IMR-90 (cell line): Measurements from ENCODE around the gene RFX5. TPM values are rescaled to one million over a fixed set of nuclear protein-coding genes. Genes with fewer than 3 reads are reported as not detected.

Experiments used
- ATAC-seq: fragments of 200-7000 bp; cut with Tn5 transposase; 2 replicates; pipeline ENCODE4 v1.9.1; 2020; ENCODE audit warnings: low read depth, mild to moderate bottlenecking, moderate library complexity
- BruUV-seq: library from RNA; stranded (reverse); fragments of 400-500 nt; replicated peaks from 2 replicates; lab custom pipeline; 2021; lab: Mats Ljungman, UMichigan
- CTCF ChIA-PET: fragments of 300-600 bp; formaldehyde crosslinking; extraction: SDS; loops from one replicate; lab custom pipeline; 2021; ENCODE audit warnings: antibody characterized with exemption; lab: Yijun Ruan, JAX
- POLR2A ChIA-PET: fragments of 300-600 bp; sonication (Branson Sonifier 250); formaldehyde crosslinking; loops from one replicate; lab custom pipeline; 2022; ENCODE audit warnings: antibody characterized with exemption; ENCODE audit not compliant: unreplicated experiment; lab: Charles Lee
- DNase-seq: peaks from one replicate; pipeline ENCODE4 v3.0.0; 2013
- H2AFZ ChIP-seq: replicated peaks from 2 replicates; pipeline ENCODE3; 2013; ENCODE audit warnings: low read length, mild to moderate bottlenecking; ENCODE audit not compliant: poor library complexity
- H2AK5ac ChIP-seq: 2 replicates; pipeline ENCODE4 v1.6.1; 2013; ENCODE audit warnings: low read depth, low read length, inconsistent platforms
- H2AK9ac ChIP-seq: replicated peaks from 2 replicates; pipeline ENCODE3; 2013; ENCODE audit warnings: mild to moderate bottlenecking, low read depth, low read length, moderate library complexity; ENCODE audit not compliant: poor library complexity
- H2BK120ac ChIP-seq: 2 replicates; pipeline ENCODE4 v1.6.1; 2013; ENCODE audit warnings: low read depth, low read length, inconsistent platforms
- H2BK15ac ChIP-seq: 3 replicates; pipeline ENCODE4 v1.6.1; 2013; ENCODE audit warnings: low read depth, low read length, inconsistent platforms
- H2BK20ac ChIP-seq: 2 replicates; pipeline ENCODE4 v1.6.1; 2013; ENCODE audit warnings: low read depth, mild to moderate bottlenecking, inconsistent platforms, low read length, moderate library complexity
- H2BK5ac ChIP-seq: 2 replicates; pipeline ENCODE4 v1.6.1; 2013; ENCODE audit warnings: mild to moderate bottlenecking, low read depth, low read length, inconsistent platforms; ENCODE audit not compliant: poor library complexity, severe bottlenecking
- H3K14ac ChIP-seq: replicated peaks from 2 replicates; pipeline ENCODE4 v1.6.1; 2013; ENCODE audit warnings: low read depth, low read length, inconsistent platforms
- H3K18ac ChIP-seq: 2 replicates; pipeline ENCODE4 v1.6.1; 2013; ENCODE audit warnings: low read depth, low read length, control low read depth
- H3K23ac ChIP-seq: 2 replicates; pipeline ENCODE4 v1.6.1; 2013; ENCODE audit warnings: low read depth, low read length, inconsistent platforms
- H3K27ac ChIP-seq: 2 replicates; pipeline ENCODE4 v1.5.1; 2013; ENCODE audit warnings: mild to moderate bottlenecking, control low read depth, low read length; ENCODE audit not compliant: insufficient read depth
- H3K27me3 ChIP-seq: 2 replicates; pipeline ENCODE4 v1.6.1; 2013; ENCODE audit warnings: low read length; ENCODE audit not compliant: control insufficient read depth, insufficient read depth
- H3K36me3 ChIP-seq: 2 replicates; pipeline ENCODE4 v1.6.1; 2013; ENCODE audit warnings: low read length, mixed read lengths; ENCODE audit not compliant: control insufficient read depth, insufficient read depth
- H3K4ac ChIP-seq: 2 replicates; pipeline ENCODE4 v1.6.1; 2013; ENCODE audit warnings: low read depth, low read length, inconsistent platforms
- H3K4me1 ChIP-seq: 2 replicates; pipeline ENCODE4 v1.6.1; 2013; ENCODE audit warnings: low read length, mixed read lengths; ENCODE audit not compliant: control insufficient read depth, insufficient read depth
- H3K4me2 ChIP-seq: 2 replicates; pipeline ENCODE4 v1.6.1; 2013; ENCODE audit warnings: low read depth, mild to moderate bottlenecking, control low read depth, low read length, moderate library complexity
- H3K4me3 ChIP-seq: 2 replicates; pipeline ENCODE4 v1.5.1; 2013; ENCODE audit warnings: low read depth, mild to moderate bottlenecking, control low read depth, low read length, moderate library complexity; ENCODE audit not compliant: insufficient read depth
- H3K56ac ChIP-seq: 2 replicates; pipeline ENCODE4 v1.6.1; 2013; ENCODE audit warnings: low read length, inconsistent platforms; ENCODE audit not compliant: insufficient read depth; ENCODE audit errors: extremely low read depth
- H3K79me1 ChIP-seq, 2 experiments: 2 replicates each; pipeline ENCODE4 v1.6.1; 2013; ENCODE audit warnings: low read length in 2 of 2, inconsistent platforms in 1 of 2, low read depth in 1 of 2
- H3K9ac ChIP-seq: 2 replicates; pipeline ENCODE4 v1.6.1; 2013; ENCODE audit warnings: low read depth, low read length, control low read depth
- H3K9me1 ChIP-seq: 2 replicates; pipeline ENCODE4 v1.6.1; 2013; ENCODE audit warnings: low read length, inconsistent platforms; ENCODE audit not compliant: insufficient read depth
- H3K9me3 ChIP-seq: 2 replicates; pipeline ENCODE4 v1.6.1; 2013; ENCODE audit warnings: low read length; ENCODE audit not compliant: control insufficient read depth, insufficient read depth
- H4K20me1 ChIP-seq: 2 replicates; pipeline ENCODE4 v1.6.1; 2013; ENCODE audit warnings: low read length, inconsistent platforms; ENCODE audit not compliant: insufficient read depth
- H4K5ac ChIP-seq: 2 replicates; pipeline ENCODE4 v1.6.1; 2013; ENCODE audit warnings: mild to moderate bottlenecking, low read depth, low read length, control low read depth
- H4K8ac ChIP-seq, 2 experiments: 2 replicates each; pipeline ENCODE4 v1.6.1; 2013; ENCODE audit warnings: low read depth in 2 of 2, low read length in 2 of 2, control low read depth in 1 of 2, inconsistent platforms in 1 of 2
- H4K91ac ChIP-seq: 2 replicates; pipeline ENCODE4 v1.6.1; 2013; ENCODE audit warnings: low read depth, low read length, inconsistent platforms; ENCODE audit not compliant: insufficient read depth
- CEBPB ChIP-seq: IDR thresholded peaks from 2 replicates; pipeline ENCODE4 v1.6.1; 2012; ENCODE audit warnings: low read depth, low read length, improper control_type of control experiment
- CHD1 ChIP-seq: IDR thresholded peaks from 2 replicates; pipeline ENCODE4 v1.6.1; 2012; ENCODE audit warnings: low read depth, low read length, improper control_type of control experiment
- CTCF ChIP-seq: conservative IDR thresholded peaks from 2 replicates; pipeline ENCODE4 v1.5.1; 2012; ENCODE audit warnings: mild to moderate bottlenecking, low read depth, low read length, improper control_type of control experiment
- ELK1 ChIP-seq: fragments of 150-350 bp; IDR thresholded peaks from 2 replicates; pipeline ENCODE4 v1.6.1; 2016; ENCODE audit warnings: low read depth, mild to moderate bottlenecking, low read length, moderate library complexity, borderline replicate concordance
- FOS ChIP-seq: fragments of 150-350 bp; IDR thresholded peaks from 2 replicates; pipeline ENCODE4 v1.6.1; 2016; ENCODE audit warnings: low read depth, low read length
- MAFK ChIP-seq: IDR thresholded peaks from 2 replicates; pipeline ENCODE4 v1.6.1; 2012; ENCODE audit warnings: low read depth, low read length, improper control_type of control experiment
- MXI1 ChIP-seq: IDR thresholded peaks from 2 replicates; pipeline ENCODE4 v1.6.1; 2012; ENCODE audit warnings: low read depth, mild to moderate bottlenecking, low read length, moderate library complexity, borderline replicate concordance
- POLR2A ChIP-seq: IDR thresholded peaks from 2 replicates; pipeline ENCODE4 v1.6.1; 2012; ENCODE audit warnings: mild to moderate bottlenecking, low read depth, low read length
- RAD21 ChIP-seq: IDR thresholded peaks from 2 replicates; pipeline ENCODE4 v1.6.1; 2012; ENCODE audit warnings: low read length, improper control_type of control experiment
- RCOR1 ChIP-seq: IDR thresholded peaks from 2 replicates; pipeline ENCODE4 v1.6.1; 2012; ENCODE audit warnings: mild to moderate bottlenecking, low read length, improper control_type of control experiment; ENCODE audit not compliant: insufficient replicate concordance
- RFX5 ChIP-seq: IDR thresholded peaks from 2 replicates; pipeline ENCODE4 v1.8.0; 2012; ENCODE audit warnings: low read depth, mild to moderate bottlenecking, low read length, moderate library complexity
- SMC3 ChIP-seq: fragments of 150-350 bp; IDR thresholded peaks from 2 replicates; pipeline ENCODE4 v1.6.1; 2016; ENCODE audit warnings: low read depth, mild to moderate bottlenecking, antibody characterized with exemption, low read length, moderate library complexity
- WGBS, 2 experiments: methylation state at CpG; one replicate each; pipeline versions ENCODE4 v1.1.5 to v1.1.7; 2013; ENCODE audit warnings: missing lambda C conversion rate in 2 of 2; ENCODE audit not compliant: insufficient read length in 1 of 2; ENCODE audit errors: extremely low coverage in 2 of 2; 5-methylcytosine and 5-hydroxymethylcytosine counted together
- dilution Hi-C: fragments of 300-500 bp; cut with HindIII; formaldehyde crosslinking; loops from one replicate; pipeline ENCODE4 v1.14.3; 2018; ENCODE audit warnings: low sequenced_read_pairs; ENCODE audit not compliant: unreplicated experiment
- in situ Hi-C: fragments of 300-500 bp; cut with MboI; formaldehyde crosslinking; loops from 3 replicates; pipeline ENCODE4 v1.14.3; 2019; ENCODE audit warnings: low sequenced_read_pairs, inconsistent platforms, mixed read lengths
- intact Hi-C: fragments of 100-400 bp; cut with micrococcal nuclease; formaldehyde crosslinking; loops from 2 replicates; pipeline ENCODE4 v1.10.0; 2022
- polyA plus RNA-seq, 3 experiments: library from polyadenylated mRNA; depleted of rRNA; stranded (reverse); fragments of >200 nt; gene quantifications; 2 replicates each; pipeline ENCODE4 v1.2.3, GENCODE V29; 2012; ENCODE audit warnings: low replicate concordance in 1 of 3
- total RNA-seq: library from RNA; depleted of rRNA; stranded (reverse); fragments of >200 nt; gene quantifications from 2 replicates; pipeline ENCODE4 v1.2.3, GENCODE V29; 2012

RFX5 gene
- total and polyA plus RNA-seq, 2 of the 4 experiments (the other 2 are of a cell fraction), result 29.3 to 44.4 TPM

- TF ChIP-seq FOS, result peak; percentile 70; the same call in 1 of the 2 replicates
- no peak for TF ChIP-seq RFX5
- TF ChIP-seq POLR2A, result no peak
These were observed 32.7 kb downstream of the RFX5 start (continued) for GRCh38 chr1:151314137-151314875.

GRCh38 chr1:151313501-151313900 lies 33.6 kb downstream of the RFX5 start:
- Histone ChIP-seq H4K5ac (no peak overlapping the region), H4K20me1 (peaks cover 51% of the 10 kb centered on the region), H3K27me3 (no peaks in the 10 kb centered on the region), H3K23ac (peak overlapping the region; percentile 74; the same call in 1 of the 2 replicates), H3K4me2 (no peak overlapping the region), H3K4me1 (peaks cover 39% of the 10 kb centered on the region), H3K4me3 (no peak overlapping the region), H3K4ac (peak overlapping the region; percentile 78), H3K14ac (peak overlapping the region; percentile 61), H3K27ac (peak overlapping the region; percentile 29), H3K79me1 (peaks cover 37 to 85% of the 10 kb centered on the region in 2 experiments), H2AFZ (no peak overlapping the region), H3K56ac (no peak overlapping the region), H4K8ac (peak overlapping the region in 1 of 2 experiments; percentile 46; a peak in 2 of 4 replicates), H3K9ac (no peak overlapping the region), H2BK20ac (peak overlapping the region; percentile 18), H3K36me3 (peaks cover 34% of the 10 kb centered on the region), H3K9me1 (peaks cover 50% of the 10 kb centered on the region), H3K18ac (peak overlapping the region; percentile 5; the same call in 1 of the 2 replicates), H3K9me3 (no peaks in the 10 kb centered on the region), H2AK9ac (peak overlapping the region; percentile 6), H2BK15ac (peak overlapping the region; percentile 39; the same call in 2 of the 3 replicates), H2BK5ac (peak overlapping the region; percentile 11), H4K91ac (peak overlapping the region; percentile 20; the same call in 1 of the 2 replicates), H2BK120ac (peak overlapping the region; percentile 85), H2AK5ac (peak overlapping the region; percentile 53)
- BruUV-seq, result no TSS peak
- ChIA-PET CTCF (interaction anchor here (1.3 to 1.5 kb wide), 2 partner anchors 14 to 27 kb away, joined by 5 to 6 read pairs; partner anchors contain the start of gene PI4KB), POLR2A (interaction anchor here (1.2 kb wide), 1 partner anchor 14 kb away, joined by 4 read pairs; the partner anchor contains the start of gene PI4KB)
- no peak for ATAC-seq
- WGBS, 2 experiments, result no CpG with 5 or more reads among the region's 2 CpGs
- intact Hi-C loops (no loop called here), in situ Hi-C loops (loop anchor here (25.0 kb wide), 1 partner anchor 674 kb away; the partner anchor contains the start of gene S100A10), dilution Hi-C loops (no loop called here)
- DNase-seq, result no peak
- TF ChIP-seq SMC3, result no peak
- no peak for TF ChIP-seq CHD1
- no peak for TF ChIP-seq RCOR1
- no peak for TF ChIP-seq POLR2A
- no peak for TF ChIP-seq RFX5
- no peak for TF ChIP-seq MAFK
- TF ChIP-seq CEBPB, result no peak
- no peak for TF ChIP-seq RAD21
- TF ChIP-seq CTCF, result no peak
- no peak; the same call in 1 of the 2 replicates for TF ChIP-seq MXI1
- no peak for TF ChIP-seq ELK1
